Measurements from ENCODE around the gene FERMT1. TPM values are rescaled to one million over a fixed set of nuclear protein-coding genes. Genes with fewer than 3 reads are reported as not detected.

FERMT1 gene
- total and polyA plus RNA-seq, 2 of the 4 experiments (the other 2 are of a cell fraction): 1.8 to 2.3 TPM

GRCh38 chr20:6142348-6142993, 19.6 kb upstream of the FERMT1 start:
- no peak overlapping the region for H2BK15ac ChIP-seq (ENCODE audit: low read depth, low read length)
- no peak overlapping the region for H3K23ac ChIP-seq (ENCODE audit: low read depth, low read length)
- H3K9me1 ChIP-seq (ENCODE audit: insufficient read depth, low read length): no peaks in the 10 kb centered on the region
- intact Hi-C loops (cut with micrococcal nuclease) (loop anchor here (1.0 to 5.0 kb wide), 3 partner anchors 685 to 1715 kb away; no protein-coding TSS in a partner anchor), dilution Hi-C loops (cut with HindIII; ENCODE audit: low sequenced_read_pairs, unreplicated experiment) (no loop called here), in situ Hi-C loops (cut with MboI; ENCODE audit: low sequenced_read_pairs) (loop anchor here (10.0 kb wide), 1 partner anchor 1142 kb away; no protein-coding TSS in a partner anchor)
- H2AK5ac ChIP-seq (ENCODE audit: low read depth, low read length): no peak overlapping the region
- no peak overlapping the region for H3K18ac ChIP-seq (ENCODE audit: low read depth, low read length)
- no peak overlapping the region for H2BK120ac ChIP-seq (ENCODE audit: low read depth, low read length)
- H2BK20ac ChIP-seq (ENCODE audit: low read depth, low read length): no peak overlapping the region
- no peaks in the 10 kb centered on the region for H3K36me3 ChIP-seq (ENCODE audit: control insufficient read depth, insufficient read depth, low read length)
- no TSS peak for BruUV-seq (replicated peaks)
- ChIA-PET CTCF (interaction anchor here (0.6 kb wide), 1 partner anchor 258 kb away, joined by 3 read pairs; no protein-coding TSS in a partner anchor), POLR2A (ENCODE audit: unreplicated experiment) (no interaction called here)
- H3K9ac ChIP-seq (ENCODE audit: low read depth, low read length): no peak overlapping the region
- no peak overlapping the region for H2BK5ac ChIP-seq (ENCODE audit: low read depth, low read length, poor library complexity, severe bottlenecking)
- DNase-seq: peak; percentile 65
- H4K8ac ChIP-seq (ENCODE audit: low read depth in 2 of 2, low read length in 2 of 2): no peak overlapping the region
- peaks cover 2% of the 10 kb centered on the region; the same call in 1 of the 2 replicates for H3K27me3 ChIP-seq (ENCODE audit: control insufficient read depth, insufficient read depth, low read length)
- no peak overlapping the region for H2AK9ac ChIP-seq (replicated peaks; ENCODE audit: low read depth, low read length, poor library complexity)
- no peak overlapping the region for H4K5ac ChIP-seq (ENCODE audit: low read depth, low read length)
- no peak overlapping the region for H2AFZ ChIP-seq (replicated peaks; ENCODE audit: low read length, poor library complexity)
- no peaks in the 10 kb centered on the region for H3K4me1 ChIP-seq (ENCODE audit: control insufficient read depth, insufficient read depth, low read length)
- no peak overlapping the region for H4K91ac ChIP-seq (ENCODE audit: insufficient read depth, low read depth, low read length)
- TF ChIP-seq SMC3 (IDR thresholded peaks at IDR 0.05; ENCODE audit: low read depth, low read length) (peak; percentile 65), MAZ (IDR thresholded peaks at IDR 0.05; ENCODE audit: borderline replicate concordance, low read depth, low read length) (no peak), MXI1 (IDR thresholded peaks at IDR 0.05; ENCODE audit: borderline replicate concordance, low read depth, low read length) (no peak), BHLHE40 (IDR thresholded peaks at IDR 0.05; ENCODE audit: low read depth, low read length) (no peak), USF2 (IDR thresholded peaks at IDR 0.05; ENCODE audit: low read depth, low read length) (no peak), RCOR1 (IDR thresholded peaks at IDR 0.05; ENCODE audit: insufficient replicate concordance, low read length) (no peak), CEBPB (IDR thresholded peaks at IDR 0.05; ENCODE audit: low read depth, low read length) (no peak), RFX5 (IDR thresholded peaks at IDR 0.05; ENCODE audit: low read depth, low read length) (no peak), CTCF (conservative IDR thresholded peaks at IDR 0.05; ENCODE audit: low read depth, low read length) (peak; percentile 84), ELK1 (IDR thresholded peaks at IDR 0.05; ENCODE audit: borderline replicate concordance, low read depth, low read length) (no peak), POLR2A (IDR thresholded peaks at IDR 0.05; ENCODE audit: low read depth, low read length) (no peak), RAD21 (IDR thresholded peaks at IDR 0.05; ENCODE audit: low read length) (peak; percentile 83)
- H3K79me1 ChIP-seq (ENCODE audit: low read depth in 1 of 2, low read length in 2 of 2): no peaks in the 10 kb centered on the region
- H3K4me2 ChIP-seq (ENCODE audit: low read depth, low read length): no peak overlapping the region
- H3K9me3 ChIP-seq (ENCODE audit: control insufficient read depth, insufficient read depth, low read length): 0 out of 2 replicates have a peak, but pooled peaks cover 2% of the 10 kb centered on the region
- ATAC-seq (ENCODE audit: low read depth): peak; percentile 91
- H3K27ac ChIP-seq (ENCODE audit: insufficient read depth, low read length): no peak overlapping the region
- H3K4me3 ChIP-seq (ENCODE audit: insufficient read depth, low read depth, low read length): no peak overlapping the region
- no peak overlapping the region for H3K56ac ChIP-seq (ENCODE audit: extremely low read depth, insufficient read depth, low read length)
- H3K4ac ChIP-seq (ENCODE audit: low read depth, low read length): no peak overlapping the region
- WGBS, 2 experiments (ENCODE audit: extremely low coverage in 2 of 2, insufficient read length in 1 of 2): 4% methylated on average over 4 of the region's 10 CpGs; no CpG with 5 or more reads in 1 of the 2 experiments
- H3K14ac ChIP-seq (replicated peaks; ENCODE audit: low read depth, low read length): no peak overlapping the region
- H4K20me1 ChIP-seq (ENCODE audit: insufficient read depth, low read length): no peaks in the 10 kb centered on the region
